DMS 273 (cell line): ENCODE data around the gene RARRES2.
A peak's percentile ranks its signal among the peaks of the same experiment; 100 is the strongest.

Source experiments
- DNase-seq: peaks from one replicate; lab custom pipeline; 2025; ENCODE audit not compliant: unreplicated experiment; lab: John Stamatoyannopoulos, UW

Gene RARRES2

DNA sequence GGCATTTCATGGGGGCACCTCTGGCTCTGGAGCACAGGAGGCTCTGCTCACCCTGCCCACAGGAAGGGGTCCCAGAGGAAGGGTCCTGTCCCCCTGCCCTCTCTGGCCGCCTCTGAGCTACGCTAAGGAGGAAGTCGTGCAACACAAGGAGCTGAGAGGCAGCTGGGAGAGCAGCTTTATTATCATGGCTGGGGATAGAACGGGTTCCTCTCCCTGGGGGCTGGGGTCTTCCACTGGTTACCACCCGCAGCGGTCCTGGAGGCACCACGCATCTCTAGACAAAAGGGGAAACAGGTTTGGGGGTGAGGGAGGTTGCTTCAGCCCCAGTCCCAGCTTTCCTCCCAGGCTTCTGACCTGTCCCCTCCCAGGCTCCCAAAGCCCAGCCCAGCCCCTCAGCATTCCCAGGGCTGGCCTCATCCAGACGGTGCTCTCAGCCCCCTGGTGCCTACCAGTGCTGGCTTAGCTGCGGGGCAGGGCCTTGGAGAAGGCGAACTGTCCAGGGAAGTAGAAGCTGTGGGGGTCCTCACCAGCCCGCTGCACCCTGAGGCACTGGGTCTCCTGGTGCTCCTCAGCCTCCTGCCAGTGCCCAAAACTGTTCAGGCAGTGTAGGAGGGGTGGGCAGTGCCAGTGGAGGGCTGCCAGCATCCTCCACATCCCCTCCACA, 3.1 kb downstream of the RARRES2 start:
- DNase-seq: no peak

- no peak for DNase-seq
Measured at GRCh38 chr7:150337659-150338081, 3.8 kb downstream of the RARRES2 start.

DNA sequence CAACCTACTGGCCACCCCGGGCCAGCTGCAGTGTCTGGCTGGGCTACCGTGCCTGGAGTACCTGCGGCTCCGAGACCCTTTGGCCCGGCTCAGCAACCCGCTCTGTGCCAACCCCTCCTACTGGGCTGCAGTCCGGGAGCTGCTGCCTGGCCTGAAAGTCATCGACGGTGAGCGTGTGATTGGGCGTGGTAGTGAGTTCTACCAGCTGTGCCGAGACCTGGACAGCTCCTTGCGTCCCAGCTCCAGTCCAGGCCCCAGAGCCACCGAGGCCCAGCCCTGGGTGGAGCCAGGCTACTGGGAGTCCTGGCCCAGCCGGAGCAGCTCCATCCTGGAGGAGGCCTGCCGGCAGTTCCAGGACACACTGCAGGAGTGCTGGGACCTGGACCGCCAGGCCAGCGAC, 4.2 kb downstream of the RARRES2 start:
- no peak for DNase-seq

DNA sequence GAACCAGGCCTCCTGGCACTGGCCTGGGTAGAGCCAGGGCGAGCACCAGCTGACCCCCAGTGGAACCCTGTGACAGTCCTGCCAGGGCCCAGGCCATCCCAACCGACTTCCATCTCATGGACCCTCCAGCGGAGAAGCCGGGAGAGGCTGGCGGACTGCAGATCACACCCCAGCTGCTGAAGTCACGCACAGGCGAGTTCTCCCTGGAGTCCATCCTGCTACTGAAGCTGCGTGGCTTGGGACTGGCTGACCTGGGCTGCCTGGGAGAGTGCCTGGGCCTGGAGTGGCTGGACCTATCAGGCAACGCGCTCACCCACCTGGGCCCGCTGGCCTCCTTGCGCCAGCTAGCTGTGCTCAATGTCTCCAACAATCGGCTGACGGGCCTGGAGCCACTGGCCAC, 4.7 kb downstream of the RARRES2 start:
- DNase-seq: no peak

GRCh38 chr7:150335774-150336112, 5.7 kb downstream of the RARRES2 start:
- DNase-seq: no peak

DNA sequence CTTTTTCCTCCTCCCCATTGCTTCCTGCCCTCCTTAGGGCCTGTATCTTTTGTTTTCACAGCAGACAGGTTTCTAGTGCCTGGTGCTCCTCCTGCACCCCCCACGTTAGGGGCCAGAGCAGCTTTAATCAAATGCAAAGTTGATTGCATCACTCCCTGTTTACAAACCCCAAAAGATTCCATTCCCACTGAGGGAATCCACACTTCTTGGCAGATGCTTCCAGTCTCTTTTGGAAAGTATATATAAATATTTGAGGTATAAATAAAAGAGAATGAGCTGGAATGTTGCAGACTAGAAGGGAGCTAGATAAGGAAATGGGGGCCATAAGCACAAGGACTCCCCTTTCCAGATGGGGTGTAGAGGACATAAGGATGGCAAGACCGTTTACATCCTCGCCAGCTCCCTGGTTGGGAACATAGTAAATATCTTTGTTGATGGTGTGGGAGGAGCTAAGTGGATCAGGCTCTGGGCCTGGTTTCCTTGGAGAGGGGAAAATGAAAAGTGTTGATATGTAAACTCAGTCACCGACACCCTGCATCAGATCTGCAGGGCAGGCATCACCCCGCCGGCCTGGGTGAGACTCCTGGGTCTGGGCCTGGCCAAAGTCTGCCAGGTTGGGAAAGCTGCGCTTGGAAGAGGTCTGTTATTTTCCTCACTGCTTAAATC, 6.2 kb downstream of the RARRES2 start:
- DNase-seq: peak; percentile 60

- DNase-seq: no peak
Measured at GRCh38 chr7:150334108-150334507, 7.3 kb downstream of the RARRES2 start.

DNA sequence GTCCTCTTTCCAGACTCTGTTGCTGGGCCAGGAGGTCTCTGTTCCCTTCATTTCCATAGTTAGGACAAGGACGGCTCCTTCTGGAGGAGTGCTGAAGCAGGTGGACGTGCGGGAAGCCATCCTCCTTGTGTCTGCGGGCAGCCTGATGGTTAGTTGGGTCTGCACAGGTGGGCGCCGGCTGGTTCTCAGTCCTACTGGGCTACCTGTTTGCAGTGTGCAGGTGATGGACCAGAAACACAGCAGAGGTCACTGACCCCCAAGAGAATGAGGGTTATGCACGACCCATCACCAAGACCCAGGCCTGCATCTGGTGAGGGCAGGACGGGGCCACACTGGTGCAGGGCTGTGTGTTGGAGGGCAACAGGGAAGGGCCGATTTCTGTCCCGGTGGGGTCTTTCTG, 7.8 kb downstream of the RARRES2 start:
- DNase-seq: no peak

DNA sequence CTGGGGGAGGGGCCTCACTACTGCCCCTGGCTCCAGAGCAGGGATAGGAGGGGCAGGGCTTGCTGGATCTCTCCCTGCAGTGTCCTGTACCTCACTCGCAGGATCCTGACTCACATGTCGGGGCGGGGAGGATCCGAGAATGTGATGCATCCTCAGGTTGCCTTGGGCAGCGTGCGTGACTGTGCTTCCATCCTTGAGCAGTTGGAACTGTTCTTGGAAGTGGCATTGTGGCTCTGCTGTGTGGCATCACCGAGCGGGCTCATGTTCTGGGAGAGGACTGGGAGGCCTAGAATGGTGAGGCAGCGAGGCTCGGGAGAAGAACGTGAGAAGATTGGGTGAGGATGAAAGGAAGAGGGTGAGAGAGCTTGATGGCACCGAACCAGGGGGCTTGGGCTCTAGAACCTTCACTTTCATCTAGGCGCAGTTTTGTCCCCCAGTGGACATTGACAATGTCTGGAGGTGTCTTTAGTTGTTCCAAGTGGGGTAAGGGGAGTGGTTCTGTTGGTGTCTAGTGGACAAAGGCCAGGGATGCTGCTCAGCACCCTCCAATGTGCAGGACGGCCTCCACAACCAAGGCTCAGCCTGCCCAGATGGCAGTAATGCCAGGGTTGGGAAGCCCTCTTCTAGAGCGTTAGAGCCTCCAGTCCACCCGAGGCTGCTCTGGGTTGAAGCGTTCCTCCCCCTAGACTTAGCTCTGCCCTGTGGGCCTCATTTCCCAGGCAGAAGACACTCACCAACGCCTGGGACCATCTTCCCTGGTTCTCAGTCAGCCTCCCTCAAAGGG, 8.4 kb downstream of the RARRES2 start:
- DNase-seq: no peak

GRCh38 chr7:150330211-150330885, 11.1 kb downstream of the RARRES2 start:
- peak; percentile 76 for DNase-seq

- peak; percentile 94 for DNase-seq
Measured at GRCh38 chr7:150329331-150330120, 11.9 kb downstream of the RARRES2 start.

DNA sequence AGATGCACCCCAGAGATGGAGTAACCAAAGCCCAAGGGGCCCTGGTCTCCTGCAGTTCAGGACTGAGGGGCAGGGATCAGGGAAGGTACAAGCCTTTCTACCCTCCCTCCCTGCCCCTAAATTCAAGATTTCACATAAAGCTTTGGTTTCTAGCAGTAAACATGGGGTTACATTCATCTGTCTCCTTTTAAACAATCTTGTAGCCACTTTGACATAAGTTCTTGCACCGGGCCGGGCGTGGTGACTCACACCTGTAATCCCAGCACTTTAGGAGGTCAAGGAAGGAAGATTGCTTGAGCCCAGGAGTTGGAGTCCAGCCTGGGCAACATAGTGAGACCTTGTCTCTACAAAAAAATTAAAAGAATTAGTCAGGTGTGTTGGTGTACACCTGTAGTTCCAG, 14.1 kb downstream of the RARRES2 start:
- DNase-seq: no peak

DNA sequence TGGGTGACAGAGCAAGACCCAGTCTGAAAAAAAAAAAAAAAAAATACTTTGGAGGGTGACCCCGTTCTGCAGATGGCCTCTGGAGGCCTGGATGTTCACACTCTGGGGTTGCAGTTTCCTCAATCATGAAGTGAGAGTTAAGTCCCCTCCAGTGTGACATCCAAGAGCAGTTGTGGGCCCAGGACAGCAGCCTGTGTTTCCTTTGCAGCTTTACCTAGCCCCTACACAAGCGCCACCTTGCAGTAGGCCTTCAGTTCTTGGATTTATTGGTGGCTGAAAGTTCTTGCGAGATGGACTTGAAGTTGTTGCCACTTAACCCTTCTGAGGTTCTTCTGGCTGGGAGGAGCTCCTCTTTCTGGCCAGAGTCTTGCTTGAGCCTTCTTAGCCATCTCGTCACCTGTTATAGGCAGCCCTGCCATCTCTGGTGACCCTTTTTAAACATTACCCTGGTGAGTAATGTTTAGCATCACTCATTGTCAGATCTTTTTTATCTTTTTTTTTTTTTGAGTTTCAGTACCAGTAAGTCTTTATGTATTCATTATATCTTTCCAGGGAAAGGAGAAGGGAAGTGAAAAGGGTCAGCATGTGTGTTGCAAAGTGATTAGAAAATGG, 14.7 kb downstream of the RARRES2 start:
- DNase-seq: no peak

GRCh38 chr7:150325901-150326300, 15.5 kb downstream of the RARRES2 start:
- DNase-seq: no peak

DNA sequence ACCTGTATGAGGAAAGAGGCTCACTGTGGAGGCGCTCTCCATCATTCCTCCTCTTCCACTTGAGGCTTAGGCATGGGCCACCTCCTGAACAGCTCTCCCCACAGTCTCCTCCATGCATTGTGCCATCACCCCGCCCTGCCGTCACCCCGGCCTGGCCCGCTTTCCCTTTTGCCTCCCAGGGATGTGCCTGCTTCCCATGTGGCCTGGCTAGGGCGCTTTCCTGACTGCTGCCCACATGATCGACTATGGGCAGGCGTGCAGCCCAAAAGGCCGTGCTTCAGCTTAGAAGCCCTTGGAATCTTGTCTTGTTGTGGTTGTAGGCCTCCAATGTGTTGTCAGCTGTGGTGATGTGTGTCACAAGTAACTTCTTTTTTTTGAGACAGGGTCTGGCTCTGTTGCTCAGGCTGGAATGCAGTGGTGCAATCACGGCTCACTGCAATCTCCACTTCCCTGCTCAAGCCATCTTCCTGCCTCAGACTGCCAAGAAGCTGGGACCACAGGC, 16.3 kb downstream of the RARRES2 start:
- DNase-seq: no peak

DNA sequence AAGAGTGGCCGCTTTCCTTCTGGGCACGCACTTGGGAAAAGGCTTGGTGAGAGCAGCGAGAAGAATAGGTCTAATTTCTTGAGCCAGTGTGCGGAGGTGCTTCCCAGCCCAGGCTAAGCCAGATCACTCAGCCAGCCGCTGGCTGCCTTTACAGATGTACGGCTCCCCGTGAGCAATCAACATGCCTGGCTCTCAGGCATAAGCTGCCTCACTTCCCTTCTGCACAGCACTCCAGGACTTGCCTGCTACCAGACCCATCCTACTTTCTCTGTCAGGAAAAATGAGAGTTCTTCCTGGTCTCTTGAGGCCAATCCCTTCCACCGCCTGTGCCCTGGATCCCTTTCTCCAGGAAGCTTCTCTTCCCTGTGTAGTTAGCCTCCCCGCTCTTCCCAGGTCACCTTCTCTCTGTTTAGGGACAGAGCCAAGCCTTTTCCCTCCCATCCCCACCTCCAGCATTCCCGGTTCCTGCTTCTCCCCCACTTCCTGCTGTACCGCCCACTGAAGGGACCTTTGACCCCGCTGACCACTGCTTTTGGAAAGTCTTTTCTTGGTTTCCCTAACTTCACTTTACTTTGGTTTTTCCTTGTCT, 17.0 kb downstream of the RARRES2 start:
- DNase-seq: peak; percentile 42

DNA sequence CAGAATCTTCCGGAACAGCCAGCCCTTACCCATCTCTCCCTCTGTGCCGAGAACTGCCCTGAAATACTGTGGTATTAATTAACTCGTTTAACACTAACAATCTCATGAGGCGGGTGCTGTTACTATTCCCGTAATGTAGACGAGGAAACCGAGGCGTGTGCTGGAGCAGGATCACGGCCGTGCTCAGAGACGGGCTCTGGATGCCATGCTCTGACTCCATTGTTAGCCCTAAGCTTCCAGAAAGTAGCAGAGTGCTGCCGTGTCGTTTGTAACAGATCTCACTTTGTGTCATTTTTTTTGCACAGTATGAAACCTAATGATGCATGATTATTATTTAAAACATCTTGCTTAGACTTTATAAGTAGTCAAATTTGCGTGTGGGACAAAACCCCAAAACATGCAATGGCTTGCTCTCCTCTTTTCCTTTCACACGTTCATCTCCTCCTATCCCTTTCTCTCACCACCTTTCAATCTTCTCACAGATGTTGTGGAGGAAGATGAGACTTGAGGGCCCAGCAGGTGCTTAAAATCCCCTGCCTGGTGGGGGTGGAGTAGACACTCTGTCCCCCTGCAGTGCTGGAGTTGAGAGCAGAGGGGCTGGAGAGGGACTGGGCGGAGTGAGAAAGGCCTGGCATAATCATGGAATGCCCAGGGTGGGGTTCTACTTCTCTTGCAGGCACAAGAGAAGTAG, 17.6 kb downstream of the RARRES2 start:
- no peak for DNase-seq

GRCh38 chr7:150322833-150323681, 18.4 kb downstream of the RARRES2 start, which contains the start of the genes ACTR3C and LRRC61:
Gene ACTR3C (minus strand): TSS chr7:150323545. CDS start chr7:150295296, 28,249 bp downstream.
Gene LRRC61 (plus strand): TSS chr7:150323355. CDS start chr7:150336862, 13,507 bp downstream.
- no peak for DNase-seq
